Osteoblast (primary cell): ENCODE results near the gene TSSC4. TPM values are rescaled to one million over a fixed set of nuclear protein-coding genes. Genes with fewer than 3 reads are reported as not detected.

Experiments used
- DNase-seq: peaks from one replicate; pipeline ENCODE4 v3.0.0; 2011; ENCODE audit warnings: low spot score, mixed read lengths; ENCODE audit not compliant: insufficient read length; ENCODE audit errors: missing footprints
- H2AFZ ChIP-seq: 2 replicates; pipeline ENCODE4 v1.6.0; 2011; ENCODE audit warnings: mild to moderate bottlenecking, low read length
- H3K27ac ChIP-seq: 2 replicates; pipeline ENCODE4 v1.5.1; 2011; ENCODE audit warnings: mild to moderate bottlenecking, low read depth, low read length, moderate library complexity
- H3K27me3 ChIP-seq: 2 replicates; pipeline ENCODE4 v1.6.0; 2012; ENCODE audit warnings: mild to moderate bottlenecking, control low read depth, inconsistent platforms, low read length, moderate library complexity; ENCODE audit not compliant: insufficient read depth
- H3K36me3 ChIP-seq: 2 replicates; pipeline ENCODE4 v1.5.1; 2011; ENCODE audit warnings: mild to moderate bottlenecking, low read length, control low read depth, moderate library complexity; ENCODE audit not compliant: insufficient read depth
- H3K4me1 ChIP-seq: 2 replicates; pipeline ENCODE4 v1.5.1; 2011; ENCODE audit warnings: mild to moderate bottlenecking, low read length, control low read depth, moderate library complexity; ENCODE audit not compliant: insufficient read depth
- H3K4me2 ChIP-seq: 2 replicates; pipeline ENCODE4 v1.6.0; 2011; ENCODE audit warnings: mild to moderate bottlenecking, low read length; ENCODE audit not compliant: insufficient read depth
- H3K4me3 ChIP-seq: fragments of 200-600 bp; sonication (generic); 3 replicates; pipeline ENCODE4 v1.5.1; 2012; ENCODE audit warnings: mild to moderate bottlenecking, low read length, inconsistent platforms; ENCODE audit not compliant: insufficient read depth
- H3K79me2 ChIP-seq: 2 replicates; pipeline ENCODE4 v1.6.0; 2012; ENCODE audit warnings: mild to moderate bottlenecking, low read length, control low read depth, inconsistent platforms; ENCODE audit not compliant: insufficient read depth
- H3K9me3 ChIP-seq: 2 replicates; pipeline ENCODE4 v1.5.1; 2011; ENCODE audit warnings: low read depth, low read length, control low read depth
- H4K20me1 ChIP-seq: 2 replicates; pipeline ENCODE4 v1.6.0; 2012; ENCODE audit warnings: mild to moderate bottlenecking, low read length, control low read depth; ENCODE audit not compliant: insufficient read depth
- CTCF ChIP-seq: IDR thresholded peaks from 2 replicates; pipeline ENCODE4 v1.5.1; 2011; ENCODE audit warnings: mild to moderate bottlenecking, low read depth, low read length, moderate library complexity; ENCODE audit errors: extremely low read depth
- total RNA-seq: library from RNA; depleted of rRNA; stranded (reverse); fragments of >200 nt; gene quantifications from 2 replicates; pipeline ENCODE4 v1.2.3, GENCODE V29; 2012

Gene TSSC4
- total RNA-seq, 1 donor: 46.7 TPM

GRCh38 chr11:2401436-2401984 lies 960 bp downstream of the TSSC4 start:
- peaks cover 28% of the 10 kb centered on the region for H3K36me3 ChIP-seq
- DNase-seq: no peak
- H3K27ac ChIP-seq: peak overlapping the region; percentile 96
- no peak for TF ChIP-seq CTCF
- peak overlapping the region; percentile 95 for H3K4me3 ChIP-seq
- H3K27me3 ChIP-seq: no peaks in the 10 kb centered on the region
- H4K20me1 ChIP-seq: peaks cover 9% of the 10 kb centered on the region
- H2AFZ ChIP-seq: no peak overlapping the region
- H3K79me2 ChIP-seq: peaks cover 49% of the 10 kb centered on the region
- peaks cover 19% of the 10 kb centered on the region for H3K4me1 ChIP-seq
- no peaks in the 10 kb centered on the region for H3K9me3 ChIP-seq
- peak overlapping the region; percentile 98 for H3K4me2 ChIP-seq

GRCh38 chr11:2402106-2402505 lies 1.6 kb downstream of the TSSC4 start:
- peaks cover 22% of the 10 kb centered on the region for H3K36me3 ChIP-seq
- H3K4me1 ChIP-seq: peaks cover 19% of the 10 kb centered on the region
- peak overlapping the region; percentile 95 for H3K4me3 ChIP-seq
- no peaks in the 10 kb centered on the region for H3K9me3 ChIP-seq
- peak overlapping the region; percentile 98 for H3K4me2 ChIP-seq
- H4K20me1 ChIP-seq: peaks cover 9% of the 10 kb centered on the region
- H3K27ac ChIP-seq: peak overlapping the region; percentile 96
- H3K27me3 ChIP-seq: no peaks in the 10 kb centered on the region
- DNase-seq: no peak
- H3K79me2 ChIP-seq: peaks cover 43% of the 10 kb centered on the region
- TF ChIP-seq CTCF: no peak
- H2AFZ ChIP-seq: no peak overlapping the region

GRCh38 chr11:2402890-2403645 lies 2.5 kb downstream of the TSSC4 start:
- Histone ChIP-seq H3K27ac (no peak overlapping the region), H2AFZ (no peak overlapping the region), H4K20me1 (peaks cover 9% of the 10 kb centered on the region), H3K36me3 (peaks cover 19% of the 10 kb centered on the region), H3K27me3 (no peaks in the 10 kb centered on the region), H3K4me2 (no peak overlapping the region), H3K9me3 (no peaks in the 10 kb centered on the region), H3K79me2 (peaks cover 39% of the 10 kb centered on the region), H3K4me3 (no peak overlapping the region), H3K4me1 (peaks cover 19% of the 10 kb centered on the region)
- TF ChIP-seq CTCF: no peak
- no peak for DNase-seq

GRCh38 chr11:2404735-2405196 lies 4.2 kb downstream of the TSSC4 start:
- DNase-seq: no peak
- peaks cover 9% of the 10 kb centered on the region for H4K20me1 ChIP-seq
- H3K9me3 ChIP-seq: no peaks in the 10 kb centered on the region
- no peak for TF ChIP-seq CTCF
- no peak overlapping the region for H2AFZ ChIP-seq
- peaks cover 23% of the 10 kb centered on the region for H3K79me2 ChIP-seq
- H3K27me3 ChIP-seq: no peaks in the 10 kb centered on the region
- no peak overlapping the region for H3K4me2 ChIP-seq
- H3K4me1 ChIP-seq: peaks cover 9% of the 10 kb centered on the region
- H3K36me3 ChIP-seq: peaks cover 17% of the 10 kb centered on the region
- H3K4me3 ChIP-seq: no peak overlapping the region
- H3K27ac ChIP-seq: no peak overlapping the region
